C4-2B (cell line): ENCODE measurements around the gene WIZ.

ENCODE experiments used
- H3K27ac ChIP-seq: fragments of 450-650 bp; 2 replicates; pipeline ENCODE4 v1.5.1; 2017
- ZFX ChIP-seq: fragments of 450-650 bp; IDR thresholded peaks from 2 replicates; pipeline ENCODE4 v1.6.1; 2017
- TF ChIP-seq, protein P1 (sequence below): fragments of 450-650 bp; conservative IDR thresholded peaks from 2 replicates; pipeline ENCODE4 v1.5.1; 2017; ENCODE audit warnings: mild to moderate bottlenecking

WIZ gene

DNA sequence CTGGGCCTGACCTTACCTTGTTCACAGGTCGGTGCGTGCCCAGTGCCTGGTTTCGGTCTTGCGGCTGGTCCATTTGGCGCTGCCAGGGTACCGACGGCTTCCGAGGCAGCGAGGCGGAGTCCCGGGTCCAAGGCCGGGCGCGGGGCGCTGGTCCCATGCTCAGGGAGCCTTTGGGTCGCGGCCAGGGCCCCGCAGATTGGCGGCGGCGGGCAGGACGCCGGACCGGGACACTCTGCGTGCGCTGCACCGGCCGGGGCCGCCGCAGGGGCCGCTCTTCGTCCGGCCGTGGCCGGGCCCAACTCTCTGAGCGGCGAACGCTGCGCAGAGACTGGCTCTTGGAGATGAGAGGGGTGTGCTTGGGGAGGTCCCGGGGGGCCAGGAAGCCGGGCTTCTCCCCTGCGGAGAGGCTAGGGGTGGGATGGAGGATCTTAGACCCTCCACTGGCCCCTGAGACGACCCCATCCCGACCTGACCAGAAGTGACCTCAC, 3.4 kb upstream of the WIZ start:
- TF ChIP-seq ZFX, result no peak
- TF ChIP-seq, protein P1, sequence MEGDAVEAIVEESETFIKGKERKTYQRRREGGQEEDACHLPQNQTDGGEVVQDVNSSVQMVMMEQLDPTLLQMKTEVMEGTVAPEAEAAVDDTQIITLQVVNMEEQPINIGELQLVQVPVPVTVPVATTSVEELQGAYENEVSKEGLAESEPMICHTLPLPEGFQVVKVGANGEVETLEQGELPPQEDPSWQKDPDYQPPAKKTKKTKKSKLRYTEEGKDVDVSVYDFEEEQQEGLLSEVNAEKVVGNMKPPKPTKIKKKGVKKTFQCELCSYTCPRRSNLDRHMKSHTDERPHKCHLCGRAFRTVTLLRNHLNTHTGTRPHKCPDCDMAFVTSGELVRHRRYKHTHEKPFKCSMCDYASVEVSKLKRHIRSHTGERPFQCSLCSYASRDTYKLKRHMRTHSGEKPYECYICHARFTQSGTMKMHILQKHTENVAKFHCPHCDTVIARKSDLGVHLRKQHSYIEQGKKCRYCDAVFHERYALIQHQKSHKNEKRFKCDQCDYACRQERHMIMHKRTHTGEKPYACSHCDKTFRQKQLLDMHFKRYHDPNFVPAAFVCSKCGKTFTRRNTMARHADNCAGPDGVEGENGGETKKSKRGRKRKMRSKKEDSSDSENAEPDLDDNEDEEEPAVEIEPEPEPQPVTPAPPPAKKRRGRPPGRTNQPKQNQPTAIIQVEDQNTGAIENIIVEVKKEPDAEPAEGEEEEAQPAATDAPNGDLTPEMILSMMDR, result no peak
- no peak overlapping the region for H3K27ac ChIP-seq

DNA sequence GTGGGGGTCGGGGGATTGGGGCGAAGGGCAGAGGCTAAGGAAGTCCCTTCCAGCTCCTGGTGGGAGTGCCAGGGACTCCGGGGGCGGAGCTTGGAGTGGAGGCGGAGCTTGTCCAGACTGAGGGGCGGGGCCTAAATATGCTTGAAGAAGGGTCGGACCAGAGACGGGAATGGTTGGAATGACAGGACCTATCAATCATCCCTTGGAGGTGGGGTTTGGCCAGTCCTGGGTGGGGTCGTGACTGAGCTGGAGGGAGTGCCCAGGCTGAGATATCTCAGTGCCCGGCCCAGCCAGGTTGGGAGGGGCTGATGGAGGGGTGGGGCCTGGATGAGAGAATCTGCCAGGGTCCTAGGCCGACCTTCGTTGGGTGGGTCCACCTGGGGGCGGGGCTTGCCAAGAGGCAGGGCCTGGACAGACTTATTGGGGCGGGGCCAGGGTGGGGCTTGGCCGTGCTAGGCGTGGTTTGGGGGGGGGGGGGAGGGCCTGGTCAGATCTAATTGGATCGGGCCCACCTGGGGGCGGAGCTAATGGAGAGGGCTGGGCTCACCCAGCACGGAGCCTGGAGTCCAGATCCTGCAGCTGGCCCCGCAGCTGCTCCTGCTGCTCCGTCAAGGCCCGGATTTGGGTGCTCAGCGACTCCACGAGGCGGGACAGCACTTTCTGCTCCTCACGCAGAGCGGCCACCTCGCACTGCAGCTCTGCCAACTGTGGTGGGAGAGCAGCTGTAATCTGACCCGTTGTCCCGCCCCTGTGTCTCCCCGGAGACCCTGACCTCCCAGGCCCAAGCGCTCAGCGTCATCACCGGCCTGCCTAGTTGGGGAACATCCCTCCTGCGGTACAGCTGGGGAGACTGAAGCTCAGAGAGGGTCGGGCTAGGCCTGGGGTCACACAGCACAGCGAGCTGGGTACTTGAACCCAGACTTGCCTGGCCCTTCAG, 2.6 kb upstream of the WIZ start:
- TF ChIP-seq, protein P1, result no peak
- no peak for TF ChIP-seq ZFX
- no peak overlapping the region for H3K27ac ChIP-seq

DNA sequence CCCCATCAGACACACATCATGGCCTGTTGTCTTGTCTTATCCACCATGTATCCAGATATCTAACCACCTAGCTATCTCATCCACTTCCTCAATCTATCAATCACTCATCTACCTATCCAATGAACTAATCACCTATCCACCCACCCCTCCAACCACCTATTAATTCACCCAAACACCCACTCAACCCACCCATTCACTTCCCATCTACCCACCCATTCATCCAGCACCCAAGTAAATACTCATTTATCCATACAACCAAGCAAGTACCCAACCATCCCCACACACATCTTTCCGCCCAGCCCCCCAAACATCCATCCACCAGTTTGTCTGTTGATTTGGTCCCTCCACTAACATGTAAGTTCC, 753 bp upstream of the WIZ start:
- TF ChIP-seq, protein P1, result no peak
- TF ChIP-seq ZFX, result no peak
- no peak overlapping the region for H3K27ac ChIP-seq

DNA sequence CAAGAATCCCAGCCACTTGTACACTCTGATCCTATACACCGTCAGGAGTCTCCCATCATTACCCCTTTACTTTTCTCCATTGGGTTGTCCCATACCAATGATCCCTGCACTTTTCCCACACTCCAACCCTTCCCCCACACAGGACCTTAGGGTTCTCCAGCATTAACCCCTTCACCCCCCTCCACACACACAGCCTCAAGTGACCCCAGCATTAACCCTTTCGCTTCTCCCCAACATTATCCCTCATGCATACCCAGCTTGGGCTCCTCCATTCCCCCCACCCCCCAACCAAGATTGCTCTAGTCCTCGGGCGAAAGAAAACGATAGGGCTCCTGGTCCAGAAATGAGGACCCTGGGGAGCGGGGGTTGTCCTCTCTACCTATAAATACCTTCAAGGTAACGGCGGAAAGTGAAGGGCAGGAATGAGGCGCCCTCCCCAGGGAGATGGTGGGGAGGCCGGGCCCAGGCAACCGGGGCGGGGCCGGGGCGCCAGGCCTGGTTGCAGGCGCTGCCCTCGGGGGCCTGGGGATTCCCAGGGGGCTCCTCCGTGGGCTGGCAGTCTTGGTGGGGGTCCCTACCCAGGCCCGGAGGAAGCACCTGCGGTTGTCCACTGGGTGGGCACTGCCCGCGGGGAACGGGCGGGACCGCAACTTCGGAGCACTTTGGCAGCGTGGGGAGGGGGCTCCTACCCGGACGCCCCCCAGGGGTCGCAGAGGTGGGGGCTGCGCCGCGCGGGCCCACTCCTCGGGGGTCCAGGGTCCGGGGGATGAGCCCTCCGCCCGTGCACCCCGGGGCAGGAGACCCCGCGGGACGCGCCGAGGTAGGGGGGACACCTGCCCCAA, 757 bp downstream of the WIZ start:
- H3K27ac ChIP-seq, result peak overlapping the region; percentile 10; the same call in 1 of the 2 replicates
- no peak for TF ChIP-seq ZFX
- TF ChIP-seq, protein P1, result no peak

DNA sequence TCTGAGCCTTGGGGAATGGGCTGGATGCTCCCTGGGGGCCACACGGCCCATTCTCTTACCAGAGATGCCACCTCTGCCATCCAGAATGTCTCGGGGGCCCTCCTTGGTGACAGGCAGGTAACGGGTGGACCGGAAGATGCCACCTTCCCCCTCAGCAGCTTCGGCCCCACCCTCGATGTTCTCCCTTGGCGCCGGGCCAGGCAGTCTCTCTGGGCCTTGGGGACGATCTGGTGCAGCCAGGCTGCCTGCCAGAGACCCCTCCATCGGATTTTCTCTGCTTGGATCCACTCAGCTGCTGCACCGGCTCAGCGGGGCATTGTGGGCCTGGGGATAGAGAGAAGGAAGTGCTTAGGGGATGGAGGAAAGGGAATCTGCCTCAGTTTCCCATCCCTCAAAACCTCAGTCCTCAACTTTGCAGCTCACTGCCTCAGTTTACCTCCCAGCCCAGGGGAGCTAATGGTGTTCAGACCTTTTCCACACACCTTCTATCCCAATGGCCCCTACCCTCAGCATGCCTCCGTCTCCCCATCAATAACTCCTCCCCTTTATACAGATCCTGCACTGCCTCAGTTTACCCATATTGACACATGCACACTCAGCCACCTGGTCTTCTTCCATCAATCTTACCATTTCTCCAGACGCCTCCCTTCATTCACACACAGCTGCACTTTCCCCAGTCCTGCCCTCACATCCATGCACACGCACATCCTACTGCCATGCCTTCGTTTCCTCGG, 1.5 kb downstream of the WIZ start:
- H3K27ac ChIP-seq, result no peak overlapping the region
- TF ChIP-seq ZFX, result no peak
- TF ChIP-seq, protein P1, result no peak

DNA sequence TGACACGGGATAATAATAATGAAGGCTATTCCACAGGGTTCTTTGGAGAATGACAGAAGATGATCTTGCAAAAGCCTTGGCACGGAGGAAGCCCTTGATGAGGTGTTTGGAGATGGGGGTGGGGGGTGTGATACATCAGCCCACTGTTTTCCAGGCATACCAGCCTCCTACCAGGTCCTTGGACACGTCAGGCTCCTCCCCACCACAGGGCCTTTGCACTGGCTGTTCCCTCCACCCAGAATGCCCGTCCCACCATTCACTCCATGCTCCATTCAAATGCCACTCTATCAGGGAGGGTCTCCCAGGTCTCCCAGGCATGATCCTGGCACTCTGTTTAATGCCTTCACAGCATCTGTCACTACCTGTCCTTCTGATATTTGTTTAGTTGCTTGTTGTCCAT, 2.7 kb downstream of the WIZ start:
- TF ChIP-seq ZFX, result no peak
- TF ChIP-seq, protein P1, result no peak
- no peak overlapping the region for H3K27ac ChIP-seq
